Neuronal stem cell (in vitro differentiated cells): Measurements from ENCODE around the gene JUN.
A peak's percentile ranks its signal among the peaks of the same experiment; 100 is the strongest.

ENCODE experiments used
- DNase-seq: peaks from one replicate; pipeline ENCODE4 v3.0.0-alpha.2; 2013; ENCODE audit warnings: low spot score
- H2AFZ ChIP-seq: one replicate; pipeline ENCODE4 v1.6.1; 2013; ENCODE audit warnings: mild to moderate bottlenecking, low read length, inconsistent platforms
- H2AK5ac ChIP-seq: 2 replicates; pipeline ENCODE4 v1.6.1; 2013; ENCODE audit warnings: low read depth, mild to moderate bottlenecking, inconsistent platforms, low read length, moderate library complexity, mixed read lengths
- H2BK120ac ChIP-seq: 2 replicates; pipeline ENCODE4 v1.6.1; 2013; ENCODE audit warnings: low read depth, mild to moderate bottlenecking, inconsistent platforms, low read length, moderate library complexity, mixed read lengths
- H2BK12ac ChIP-seq: one replicate; pipeline ENCODE4 v1.6.1; 2013; ENCODE audit warnings: low read length, inconsistent platforms
- H2BK15ac ChIP-seq: 2 replicates; pipeline ENCODE4 v1.6.1; 2013; ENCODE audit warnings: mild to moderate bottlenecking, low read length, inconsistent platforms, mixed read lengths
- H2BK5ac ChIP-seq: one replicate; pipeline ENCODE4 v1.6.1; 2013; ENCODE audit warnings: inconsistent platforms, mild to moderate bottlenecking, low read length, moderate library complexity
- H3K14ac ChIP-seq: one replicate; pipeline ENCODE4 v1.6.1; 2013; ENCODE audit warnings: low read length, inconsistent platforms
- H3K18ac ChIP-seq: 2 replicates; pipeline ENCODE4 v1.6.1; 2013; ENCODE audit warnings: low read length, inconsistent platforms
- H3K23ac ChIP-seq: 2 replicates; pipeline ENCODE4 v1.6.1; 2013; ENCODE audit warnings: low read depth, mild to moderate bottlenecking, mixed read lengths, low read length, inconsistent platforms; ENCODE audit not compliant: poor library complexity
- H3K27ac ChIP-seq: replicated peaks from 3 replicates; pipeline ENCODE4 v1.5.1; 2013; ENCODE audit warnings: low read length, inconsistent platforms
- H3K27me3 ChIP-seq, 3 experiments: 2 replicates each; pipeline ENCODE4 v1.6.1; 2013; ENCODE audit warnings: low read length in 3 of 3, mild to moderate bottlenecking in 2 of 3, inconsistent platforms in 1 of 3, low read depth in 1 of 3, mixed read lengths in 1 of 3, moderate library complexity in 1 of 3; ENCODE audit not compliant: control insufficient read depth in 3 of 3, insufficient read depth in 3 of 3
- H3K36me3 ChIP-seq, 2 donors: replicated peaks in 1 of 2; 2 replicates each; pipeline ENCODE4 v1.6.1; 2013; ENCODE audit warnings: low read length in 2 of 2; ENCODE audit not compliant: control insufficient read depth in 2 of 2, insufficient read depth in 2 of 2
- H3K4ac ChIP-seq: 2 replicates; pipeline ENCODE4 v1.6.1; 2013; ENCODE audit warnings: inconsistent platforms, mild to moderate bottlenecking, low read length, moderate library complexity
- H3K4me1 ChIP-seq, 2 donors: 1 replicate in 1 of 2; 2 replicates in 1 of 2; pipeline ENCODE4 v1.6.1; 2013; ENCODE audit warnings: low read length in 2 of 2, low read depth in 1 of 2; ENCODE audit not compliant: control insufficient read depth in 2 of 2, insufficient read depth in 1 of 2
- H3K4me2 ChIP-seq: one replicate; pipeline ENCODE4 v1.6.1; 2013; ENCODE audit warnings: mild to moderate bottlenecking, low read length, inconsistent platforms; ENCODE audit not compliant: insufficient read depth, poor library complexity, severe bottlenecking
- H3K4me3 ChIP-seq, 2 donors: 2 replicates each; pipeline ENCODE4 v1.5.1; 2013; ENCODE audit warnings: low read length in 2 of 2, mild to moderate bottlenecking in 2 of 2, inconsistent platforms in 1 of 2, moderate library complexity in 1 of 2
- H3K79me1 ChIP-seq: one replicate; pipeline ENCODE4 v1.6.1; 2013; ENCODE audit warnings: low read depth, mild to moderate bottlenecking, inconsistent platforms, low read length, moderate library complexity
- H3K9ac ChIP-seq: one replicate; pipeline ENCODE4 v1.6.1; 2013; ENCODE audit warnings: mild to moderate bottlenecking, low read depth, low read length, inconsistent platforms; ENCODE audit not compliant: poor library complexity
- H3K9me3 ChIP-seq, 2 donors: replicated peaks in 1 of 2; 2 replicates each; pipeline versions ENCODE3 to v1.6.1; 2013; ENCODE audit warnings: low read length in 2 of 2, mild to moderate bottlenecking in 2 of 2, inconsistent platforms in 1 of 2, low read depth in 1 of 2, mixed read lengths in 1 of 2, moderate library complexity in 1 of 2; ENCODE audit not compliant: control insufficient read depth in 2 of 2, insufficient read depth in 1 of 2
- H4K8ac ChIP-seq: one replicate; pipeline ENCODE4 v1.6.1; 2013; ENCODE audit warnings: low read depth, mild to moderate bottlenecking, inconsistent platforms, low read length, moderate library complexity
- H4K91ac ChIP-seq: one replicate; pipeline ENCODE4 v1.6.1; 2013; ENCODE audit warnings: low read length, low read depth, mild to moderate bottlenecking, inconsistent platforms; ENCODE audit not compliant: poor library complexity
- WGBS, 2 donors: extraction: QIAGEN DNeasy Blood & Tissue Kit; methylation state at CpG; one replicate each; pipeline ENCODE4 v1.1.7; 2013; ENCODE audit warnings: missing lambda C conversion rate in 2 of 2, mixed read lengths in 1 of 2; ENCODE audit not compliant: insufficient read length in 2 of 2, insufficient replicate concordance in 1 of 2; ENCODE audit errors: extremely low coverage in 2 of 2; 5-methylcytosine and 5-hydroxymethylcytosine counted together

Gene JUN

GRCh38 chr1:58818976-58819375 is 35.1 kb upstream of the JUN start:
- Histone ChIP-seq H3K4me2 (no peak overlapping the region), H3K14ac (no peak overlapping the region), H3K9ac (no peak overlapping the region), H2AK5ac (no peak overlapping the region), H3K4me3 (no peak overlapping the region), H3K9me3 (peaks cover 0 to 4% of the 10 kb centered on the region in 2 donors), H3K18ac (no peak overlapping the region), H2BK15ac (no peak overlapping the region), H2BK5ac (no peak overlapping the region), H3K27ac (no peak overlapping the region), H3K36me3 (no peaks in the 10 kb centered on the region), H3K23ac (no peak overlapping the region), H4K91ac (no peak overlapping the region), H2BK120ac (no peak overlapping the region), H3K27me3 (peaks cover 0 to 23% (median 5%) of the 10 kb centered on the region in 3 experiments), H2BK12ac (no peak overlapping the region), H2AFZ (no peak overlapping the region), H3K4me1 (peaks cover 0 to 3% of the 10 kb centered on the region in 2 donors), H3K79me1 (no peaks in the 10 kb centered on the region), H4K8ac (no peak overlapping the region), H3K4ac (no peak overlapping the region)
- no peak for DNase-seq
- WGBS, 2 donors: 100% methylated on average over 2 of the region's 3 CpGs; no CpG with 5 or more reads in 1 of the 2 donors

DNA sequence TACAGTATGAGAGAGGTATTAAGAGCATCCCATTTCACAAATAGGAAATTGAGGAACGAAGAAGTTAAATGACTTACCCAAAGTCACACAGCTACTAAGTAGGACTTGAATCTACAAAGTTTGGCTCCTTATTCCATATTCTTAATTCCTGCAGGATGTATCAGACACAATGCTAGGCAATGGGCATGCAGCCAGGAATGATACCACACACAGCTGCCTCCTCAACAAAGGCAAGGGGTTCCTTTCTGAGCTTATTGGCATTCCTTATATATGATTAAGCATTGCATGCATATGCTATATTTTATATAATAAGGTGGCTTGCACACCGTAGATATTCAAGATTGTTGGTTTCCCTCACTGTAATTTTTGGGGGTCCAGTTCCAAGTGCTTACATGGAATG is 34.2 kb upstream of the JUN start:
- Histone ChIP-seq H3K18ac (no peak overlapping the region), H3K23ac (no peak overlapping the region), H3K4me2 (no peak overlapping the region), H3K9ac (no peak overlapping the region), H4K8ac (no peak overlapping the region), H3K9me3 (peaks cover 0 to 4% of the 10 kb centered on the region in 2 donors), H3K27ac (no peak overlapping the region), H3K27me3 (peaks cover 0 to 18% (median 5%) of the 10 kb centered on the region in 3 experiments), H3K36me3 (no peaks in the 10 kb centered on the region), H3K79me1 (no peaks in the 10 kb centered on the region), H3K4ac (no peak overlapping the region), H2BK15ac (no peak overlapping the region), H4K91ac (no peak overlapping the region), H2BK120ac (no peak overlapping the region), H3K14ac (no peak overlapping the region), H2AK5ac (no peak overlapping the region), H2BK5ac (no peak overlapping the region), H3K4me3 (no peak overlapping the region), H2AFZ (no peak overlapping the region), H2BK12ac (no peak overlapping the region), H3K4me1 (peaks cover 0 to 4% of the 10 kb centered on the region in 2 donors)
- no peak for DNase-seq
- no CpG with 5 or more reads among the region's 2 CpGs for WGBS, 2 donors

GRCh38 chr1:58816747-58817221 is 32.9 kb upstream of the JUN start:
- Histone ChIP-seq H2AFZ (peak overlapping the region; percentile 98), H2AK5ac (no peak overlapping the region), H3K27me3 (peaks cover 0 to 15% (median 5%) of the 10 kb centered on the region in 3 experiments), H3K14ac (no peak overlapping the region), H2BK5ac (no peak overlapping the region), H3K9ac (no peak overlapping the region), H3K4me1 (peaks cover 0 to 4% of the 10 kb centered on the region in 2 donors), H3K4me3 (peak overlapping the region in 1 of 2 donors; percentile 49), H3K23ac (no peak overlapping the region), H3K4me2 (no peak overlapping the region), H2BK12ac (no peak overlapping the region), H3K4ac (no peak overlapping the region), H3K36me3 (no peaks in the 10 kb centered on the region), H2BK120ac (no peak overlapping the region), H3K79me1 (no peaks in the 10 kb centered on the region), H3K9me3 (peaks cover 0 to 4% of the 10 kb centered on the region in 2 donors), H2BK15ac (no peak overlapping the region), H3K18ac (no peak overlapping the region), H3K27ac (no peak overlapping the region), H4K91ac (no peak overlapping the region), H4K8ac (no peak overlapping the region)
- WGBS, 2 donors: no CpG with 5 or more reads among the region's 4 CpGs
- no peak for DNase-seq

- Histone ChIP-seq H2BK120ac (no peak overlapping the region), H3K9me3 (peaks cover 0 to 4% of the 10 kb centered on the region in 2 donors), H4K8ac (no peak overlapping the region), H3K14ac (no peak overlapping the region), H3K27me3 (peaks cover 0 to 11% (median 5%) of the 10 kb centered on the region in 3 experiments), H2AFZ (peak overlapping the region; percentile 98), H4K91ac (no peak overlapping the region), H3K4me3 (peak overlapping the region; percentile 49 to 77), H3K4ac (no peak overlapping the region), H3K27ac (no peak overlapping the region), H3K4me1 (peaks cover 0 to 4% of the 10 kb centered on the region in 2 donors), H2AK5ac (no peak overlapping the region), H3K18ac (peak overlapping the region; percentile 84), H2BK15ac (no peak overlapping the region), H2BK5ac (no peak overlapping the region), H3K4me2 (peak overlapping the region; percentile 60), H2BK12ac (no peak overlapping the region), H3K36me3 (no peaks in the 10 kb centered on the region), H3K9ac (no peak overlapping the region), H3K23ac (peak overlapping the region; percentile 51), H3K79me1 (no peaks in the 10 kb centered on the region)
- no CpG with 5 or more reads among the region's 49 CpGs for WGBS, 2 donors
- DNase-seq: peak; percentile 56
Measured at GRCh38 chr1:58816072-58816746, 32.4 kb upstream of the JUN start.
